Measurements from ENCODE around the gene ANKRD39.
"Not testable (repeated sequence)": the region's sequence is repeated elsewhere in the genome, so short reads cannot be mapped to it uniquely, and the experiment has no call there.

ANKRD39 gene, protein sequence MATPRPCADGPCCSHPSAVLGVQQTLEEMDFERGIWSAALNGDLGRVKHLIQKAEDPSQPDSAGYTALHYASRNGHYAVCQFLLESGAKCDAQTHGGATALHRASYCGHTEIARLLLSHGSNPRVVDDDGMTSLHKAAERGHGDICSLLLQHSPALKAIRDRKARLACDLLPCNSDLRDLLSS

GRCh38 chr2:96857667-96858372 lies at the start of gene ANKRD39:
ANKRD39 (minus strand) TSS chr2:96858016; CDS start chr2:96857987, 29 bp downstream.
- DNase-seq: peak; percentile 96 to 99 (median 97)

GRCh38 chr2:96906729-96907114 lies 48.9 kb upstream of the ANKRD39 start:
- no peak for DNase-seq

DNA sequence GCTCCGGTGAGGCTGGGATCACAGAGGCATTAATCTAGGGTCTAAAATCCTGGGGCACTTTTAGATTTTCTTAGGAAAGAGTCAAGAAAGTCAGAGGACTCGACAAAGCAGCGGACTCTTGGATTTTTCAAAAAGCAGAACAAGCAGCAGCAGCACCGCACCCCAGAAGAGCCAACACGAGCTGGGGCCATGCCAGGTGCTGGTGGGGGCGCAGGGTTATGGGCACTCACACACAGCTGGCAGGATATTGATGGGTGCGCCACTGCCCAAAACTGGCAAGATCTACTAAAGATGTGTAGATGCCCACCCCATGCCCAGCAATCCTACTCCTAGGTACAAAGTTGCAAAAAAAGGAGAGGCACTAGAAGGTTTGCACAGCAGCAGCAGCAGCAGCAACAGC lies 46.0 kb upstream of the ANKRD39 start:
- no peak for DNase-seq

- DNase-seq: no peak
Observed at GRCh38 chr2:96903318-96903717, 45.5 kb upstream of the ANKRD39 start.

DNA sequence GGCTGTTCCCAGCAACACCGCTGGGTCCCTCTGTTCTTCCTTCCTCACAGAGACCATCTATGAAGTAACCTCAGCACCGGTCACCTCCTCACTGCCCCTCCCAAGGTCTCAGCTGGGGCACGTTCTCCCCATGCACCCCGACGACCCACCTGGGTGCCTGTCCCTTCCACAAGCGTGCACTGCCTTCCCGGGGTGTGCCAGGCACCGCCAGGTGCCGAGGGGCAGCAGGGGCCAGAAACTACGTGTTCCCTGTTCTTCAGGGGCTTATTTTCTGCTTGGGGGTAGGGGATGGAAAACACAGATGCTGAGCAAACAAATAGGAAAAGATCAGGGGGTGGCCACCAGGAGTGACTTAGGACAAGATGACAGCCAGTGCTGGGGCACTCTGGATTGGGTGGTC lies 42.4 kb upstream of the ANKRD39 start:
- DNase-seq: no peak

- DNase-seq: no peak
Observed at GRCh38 chr2:96899413-96899741, 41.6 kb upstream of the ANKRD39 start.

GRCh38 chr2:96898641-96899412 lies 41.0 kb upstream of the ANKRD39 start:
- DNase-seq: no peak

- DNase-seq: no peak
Observed at GRCh38 chr2:96898135-96898505, 40.3 kb upstream of the ANKRD39 start.

DNA sequence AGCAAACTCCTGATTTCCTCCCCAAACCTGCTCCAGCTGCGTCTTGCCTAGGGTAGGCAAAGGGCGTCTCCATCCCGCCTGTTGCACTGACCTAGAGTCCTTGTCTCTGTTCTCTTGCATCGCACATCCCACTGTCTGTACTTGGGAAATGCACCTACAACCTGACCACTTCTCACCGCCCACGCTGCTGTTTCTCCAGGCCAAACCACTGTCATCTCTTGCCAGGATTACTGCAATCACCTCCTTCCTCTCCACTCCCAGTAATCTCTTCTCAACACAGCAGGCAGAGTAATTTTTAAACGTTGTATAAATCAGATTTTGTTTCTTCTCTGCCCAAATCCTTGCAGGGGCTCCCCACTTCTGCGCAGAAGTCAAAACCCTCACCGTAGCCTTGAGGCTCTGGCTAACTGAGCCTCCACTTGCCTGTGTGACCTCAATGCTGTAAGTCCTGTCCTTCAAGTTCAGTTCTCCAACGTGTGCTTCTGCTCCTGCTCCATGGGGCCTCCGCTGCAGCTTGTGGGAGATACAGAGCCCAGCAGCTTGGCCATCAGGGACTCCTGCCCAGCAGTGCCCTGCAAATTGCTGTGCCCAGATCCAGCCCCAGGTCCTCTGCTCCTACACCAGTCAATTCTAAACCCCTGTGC lies 39.8 kb upstream of the ANKRD39 start:
- DNase-seq: no peak

DNA sequence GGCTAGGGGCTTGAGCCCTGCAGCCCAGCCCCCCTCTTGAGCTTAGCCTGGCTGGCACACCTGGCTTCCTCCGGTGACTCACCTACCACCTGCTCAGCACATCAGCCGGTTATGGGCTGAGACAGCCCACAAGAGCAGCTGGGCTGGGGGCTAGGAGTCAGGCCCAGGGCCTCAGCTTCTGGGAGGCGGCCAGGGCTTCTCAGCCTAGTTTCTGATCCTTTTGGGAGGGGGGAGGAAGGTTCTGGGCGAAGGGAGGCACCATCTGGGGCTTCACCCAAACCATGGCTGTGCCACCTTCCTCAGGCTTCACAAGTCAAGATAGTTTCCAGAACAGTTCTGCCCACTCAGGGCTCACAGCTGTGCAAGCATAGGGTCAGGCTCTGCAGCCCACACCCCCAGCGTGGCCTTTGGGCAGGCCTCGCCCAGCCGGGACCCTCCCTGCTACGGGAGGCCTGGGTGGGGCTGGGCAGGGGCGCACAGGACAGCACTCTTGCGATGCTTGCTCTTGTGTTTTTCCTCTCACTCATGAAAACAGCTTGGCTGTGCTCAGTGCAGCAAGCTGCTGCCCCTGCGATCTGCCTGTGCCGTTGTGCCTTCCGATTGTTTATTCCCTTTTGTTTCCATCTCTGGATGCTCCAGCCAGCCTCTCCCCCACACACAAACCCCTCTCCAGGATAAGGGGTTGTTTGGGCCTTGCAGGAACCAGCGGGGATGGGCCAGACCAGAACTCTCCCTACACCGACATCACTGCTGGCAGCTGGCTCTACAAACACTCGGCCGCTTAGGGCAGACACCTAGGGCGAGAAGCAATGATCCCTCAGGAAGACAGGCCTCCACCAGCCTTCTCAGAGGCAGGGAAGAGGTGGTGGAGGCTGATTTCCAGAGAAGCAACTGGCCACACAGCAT lies 38.2 kb upstream of the ANKRD39 start:
- DNase-seq: no peak

- no peak for DNase-seq
Observed at GRCh38 chr2:96895032-96895745, 37.4 kb upstream of the ANKRD39 start.

GRCh38 chr2:96894151-96894531 lies 36.3 kb upstream of the ANKRD39 start:
- DNase-seq: no peak

- DNase-seq: no peak
Observed at GRCh38 chr2:96893289-96894150, 35.7 kb upstream of the ANKRD39 start.

GRCh38 chr2:96891591-96892333 lies 33.9 kb upstream of the ANKRD39 start:
- peak in 3 of 6 experiments; percentile 22 to 55 (median 39) for DNase-seq

GRCh38 chr2:96890726-96891385 lies 33.0 kb upstream of the ANKRD39 start:
- DNase-seq: no peak

DNA sequence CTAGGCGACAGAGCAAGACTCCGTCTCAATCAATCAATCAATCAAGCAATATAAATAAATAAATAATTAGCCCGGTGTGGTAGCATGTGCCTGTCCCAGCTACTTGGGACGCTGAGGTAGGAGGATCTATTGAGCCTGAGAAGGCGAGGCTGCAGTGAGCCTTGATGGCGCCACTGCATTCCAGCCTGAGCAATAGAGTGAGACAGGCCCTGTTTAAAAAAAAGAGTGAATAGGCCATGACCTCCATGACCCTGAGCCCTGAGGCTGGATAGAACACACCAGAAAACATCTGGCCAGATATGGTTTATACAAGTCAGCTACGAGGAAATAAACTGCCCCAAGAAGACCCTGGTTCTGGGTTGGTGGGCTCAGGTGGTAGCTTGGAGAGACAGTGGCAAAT lies 32.4 kb upstream of the ANKRD39 start:
- DNase-seq: no peak

DNA sequence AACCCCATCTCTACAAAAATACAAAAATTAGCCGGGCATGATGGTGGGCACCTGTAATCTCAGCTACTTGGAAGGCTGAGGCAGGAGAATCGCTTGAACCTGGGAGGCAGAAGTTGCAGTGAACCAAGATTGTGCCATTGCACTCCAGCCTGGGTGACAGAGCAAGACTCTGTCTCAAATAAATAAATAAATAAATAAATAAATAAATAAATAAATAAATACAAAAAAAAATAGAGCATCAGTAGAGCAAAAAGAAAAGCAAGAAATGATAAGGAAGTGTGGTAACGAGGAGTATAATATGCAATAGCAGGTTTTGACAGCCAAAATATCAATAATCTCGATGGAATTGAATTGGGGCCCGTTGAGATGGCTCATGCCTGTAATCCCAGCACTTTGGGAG lies 31.7 kb upstream of the ANKRD39 start:
- DNase-seq: not testable (repeated sequence)

- no peak for DNase-seq
Observed at GRCh38 chr2:96888072-96889011, 30.5 kb upstream of the ANKRD39 start.
